Activated T-helper 17 cell treated with anti-CD3 and anti-CD28 coated beads, Interleukin-2, amount 50 U/mL, for 72 hours (primary cell): ENCODE measurements around the gene GAGE10. TPM values are rescaled to one million over a fixed set of nuclear protein-coding genes. Genes with fewer than 3 reads are reported as not detected.
"Not testable (repeated sequence)": the region's sequence is repeated elsewhere in the genome, so short reads cannot be mapped to it uniquely, and the experiment has no call there.

Source experiments
- ATAC-seq: fragments of 150-1000 bp; cut with Tn5 transposase; replicated peaks from 2 replicates; pipeline ENCODE4 v1.10.0; 2021; ENCODE audit warnings: mild to moderate bottlenecking, moderate library complexity
- H3K27ac Mint-ChIP-seq: one replicate; pipeline ENCODE4 v1.8.0; 2022; ENCODE audit warnings: mixed read lengths
- H3K27me3 Mint-ChIP-seq: one replicate; pipeline ENCODE4 v1.8.0; 2022; ENCODE audit warnings: mixed read lengths
- H3K36me3 Mint-ChIP-seq: one replicate; pipeline ENCODE4 v1.8.0; 2022; ENCODE audit warnings: low read depth, mild to moderate bottlenecking, mixed read lengths
- H3K4me1 Mint-ChIP-seq: one replicate; pipeline ENCODE4 v1.8.0; 2022; ENCODE audit warnings: mixed read lengths
- H3K4me3 Mint-ChIP-seq: one replicate; pipeline ENCODE4 v1.8.0; 2022; ENCODE audit warnings: mild to moderate bottlenecking, mixed read lengths
- H3K9me3 Mint-ChIP-seq: one replicate; pipeline ENCODE4 v1.8.0; 2022; ENCODE audit warnings: mixed read lengths
- total RNA-seq, 2 donors: library from RNA; stranded (reverse); gene quantifications; one replicate each; pipeline ENCODE4 v1.2.3, GENCODE V29; 2022

GAGE10 gene
- total RNA-seq, 2 donors from 2014 or later: not detected

- H3K4me3 Mint-ChIP-seq, H3K4me1 Mint-ChIP-seq, ATAC-seq, H3K36me3 Mint-ChIP-seq, H3K27me3 Mint-ChIP-seq, H3K27ac Mint-ChIP-seq, H3K9me3 Mint-ChIP-seq: not testable (repeated sequence)
Observed at GRCh38 chrX:49323735-49324134, 20.3 kb downstream of the GAGE10 start.

GRCh38 chrX:49330421-49330820 is 27.0 kb downstream of the GAGE10 start:
- not testable (repeated sequence) for H3K27ac Mint-ChIP-seq, H3K4me1 Mint-ChIP-seq, ATAC-seq, H3K9me3 Mint-ChIP-seq, H3K27me3 Mint-ChIP-seq, H3K4me3 Mint-ChIP-seq, H3K36me3 Mint-ChIP-seq

- ATAC-seq, H3K9me3 Mint-ChIP-seq, H3K36me3 Mint-ChIP-seq, H3K27me3 Mint-ChIP-seq, H3K27ac Mint-ChIP-seq, H3K4me1 Mint-ChIP-seq, H3K4me3 Mint-ChIP-seq: not testable (repeated sequence)
Observed at GRCh38 chrX:49331282-49331681, 27.8 kb downstream of the GAGE10 start, which contains the start of gene GAGE13. TSS of gene GAGE13 (plus strand) at chrX:49331582. CDS start at chrX:49332738, 1,156 bp downstream.

DNA sequence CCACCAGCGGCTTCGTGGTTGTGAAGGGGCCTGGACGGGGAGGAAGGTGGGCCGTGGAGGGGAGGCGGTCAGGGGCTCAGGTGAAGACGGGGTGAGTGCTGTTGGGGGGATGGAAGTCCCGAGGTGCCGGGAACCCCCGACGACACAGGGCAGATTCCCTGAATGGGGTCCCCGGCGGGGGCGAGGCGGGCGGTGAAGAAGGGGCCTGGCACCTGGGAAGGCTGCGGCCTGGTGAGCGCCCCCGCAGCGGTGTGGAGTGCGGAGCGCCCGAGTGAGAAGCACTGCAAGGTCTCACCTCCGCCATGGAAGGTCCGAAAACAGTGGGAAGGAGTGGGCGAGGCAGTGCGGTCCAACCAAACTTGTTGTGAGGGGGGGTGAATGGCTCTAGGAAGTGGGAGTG is 28.4 kb downstream of the GAGE10 start:
- not testable (repeated sequence) for H3K9me3 Mint-ChIP-seq, H3K36me3 Mint-ChIP-seq, H3K27ac Mint-ChIP-seq, ATAC-seq, H3K4me1 Mint-ChIP-seq, H3K27me3 Mint-ChIP-seq, H3K4me3 Mint-ChIP-seq

DNA sequence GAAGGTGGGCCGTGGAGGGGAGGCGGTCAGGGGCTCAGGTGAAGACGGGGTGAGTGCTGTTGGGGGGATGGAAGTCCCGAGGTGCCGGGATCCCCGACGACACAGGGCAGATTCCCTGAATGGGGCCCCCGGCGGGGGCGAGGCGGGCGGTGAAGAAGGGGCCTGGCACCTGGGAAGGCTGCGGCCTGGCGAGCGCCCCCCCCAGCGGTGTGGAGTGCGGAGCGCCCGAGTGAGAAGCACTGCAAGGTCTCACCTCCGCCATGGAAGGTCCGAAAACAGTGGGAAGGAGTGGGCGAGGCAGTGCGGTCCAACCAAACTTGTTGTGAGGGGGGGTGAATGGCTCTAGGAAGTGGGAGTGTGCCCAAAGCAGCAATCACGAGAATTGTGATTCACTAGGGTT is 38.0 kb downstream of the GAGE10 start:
- not testable (repeated sequence) for ATAC-seq, H3K4me3 Mint-ChIP-seq, H3K4me1 Mint-ChIP-seq, H3K9me3 Mint-ChIP-seq, H3K27ac Mint-ChIP-seq, H3K36me3 Mint-ChIP-seq, H3K27me3 Mint-ChIP-seq

- not testable (repeated sequence) for H3K27me3 Mint-ChIP-seq, H3K4me1 Mint-ChIP-seq, H3K9me3 Mint-ChIP-seq, H3K27ac Mint-ChIP-seq, H3K36me3 Mint-ChIP-seq, H3K4me3 Mint-ChIP-seq, ATAC-seq
Observed at GRCh38 chrX:49344496-49345175, 41.2 kb downstream of the GAGE10 start.

DNA sequence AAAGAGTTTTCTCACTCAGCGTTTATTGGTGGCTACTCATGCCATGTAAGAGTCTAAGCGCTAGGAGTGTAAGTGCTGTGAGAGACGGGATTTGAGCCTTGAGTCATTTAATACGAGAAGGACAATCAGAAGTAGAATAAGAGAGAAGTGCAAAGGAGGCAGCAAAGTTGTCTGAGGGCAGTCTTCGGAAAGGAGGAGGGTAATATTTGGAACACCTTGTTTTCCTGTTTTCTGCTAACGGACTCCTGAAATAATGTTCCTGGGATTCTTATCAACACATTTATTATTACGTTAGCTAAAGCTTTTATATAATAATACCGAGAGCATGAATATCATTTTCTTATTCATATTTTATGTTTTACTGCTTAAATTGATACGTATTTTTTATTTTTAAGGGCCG is 42.0 kb downstream of the GAGE10 start:
- H3K36me3 Mint-ChIP-seq, H3K27ac Mint-ChIP-seq, H3K4me1 Mint-ChIP-seq, ATAC-seq, H3K27me3 Mint-ChIP-seq, H3K9me3 Mint-ChIP-seq, H3K4me3 Mint-ChIP-seq: not testable (repeated sequence)

DNA sequence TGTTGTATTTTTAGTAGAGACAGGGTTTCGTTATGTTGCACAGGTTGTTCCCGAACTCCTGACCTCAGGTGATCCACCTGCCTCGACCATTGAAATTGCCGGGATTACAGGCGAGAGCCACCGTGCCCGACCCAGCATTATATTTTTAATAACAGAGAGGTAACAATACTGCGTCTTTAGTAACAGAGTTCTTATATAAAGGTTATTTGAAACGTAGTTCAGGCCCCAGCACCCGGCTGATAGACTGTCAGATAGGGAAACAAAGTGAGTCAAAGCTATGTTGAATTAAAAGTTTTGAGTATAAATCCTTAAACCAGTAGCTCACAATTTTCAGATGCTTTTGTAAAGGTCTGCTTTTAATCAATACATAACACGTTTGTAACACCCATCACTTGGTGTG is 42.7 kb downstream of the GAGE10 start:
- H3K4me3 Mint-ChIP-seq, H3K9me3 Mint-ChIP-seq, H3K36me3 Mint-ChIP-seq, H3K4me1 Mint-ChIP-seq, H3K27me3 Mint-ChIP-seq, ATAC-seq, H3K27ac Mint-ChIP-seq: not testable (repeated sequence)

Other genes starting within 250 kb of the GAGE10 start
- 1 to 10 TPM; 6.9 to 7.3 TPM for gene CCDC120, start 244.6 kb upstream of the GAGE10 start, total RNA-seq
- gene PRAF2, start 229.6 kb upstream of the GAGE10 start, total RNA-seq: 10 to 100 TPM; 14.3 to 21.7 TPM
- 10 to 100 TPM; 40.6 to 44.5 TPM for gene WDR45, start 223.8 kb upstream of the GAGE10 start, total RNA-seq
- 10 to 100 TPM; 17.3 to 18.1 TPM for gene GPKOW, start 179.9 kb upstream of the GAGE10 start, total RNA-seq
- 1 to 10 TPM; 1.5 to 3.7 TPM for gene MAGIX, start 140.9 kb upstream of the GAGE10 start, total RNA-seq
- gene PLP2, start 131.7 kb upstream of the GAGE10 start, total RNA-seq: 100 to 1,000 TPM; 228 to 233 TPM
- 10 to 100 TPM; 19.8 to 45.3 TPM for gene PRICKLE3, start 117.3 kb upstream of the GAGE10 start, total RNA-seq
- 10 to 100 TPM; 16.6 to 53.4 TPM for gene SYP, start 103.5 kb upstream of the GAGE10 start, total RNA-seq
- gene CACNA1F, start 70.3 kb upstream of the GAGE10 start, total RNA-seq: 1 to 10 TPM in 1 of 2 donors, under 1 TPM in 1; 0.82 to 6.2 TPM
- 10 to 100 TPM; 21.7 to 33.0 TPM for gene CCDC22, start 68.2 kb upstream of the GAGE10 start, total RNA-seq
- gene FOXP3, start 38.9 kb upstream of the GAGE10 start, total RNA-seq: 100 to 1,000 TPM in 1 of 2 donors, 10 to 100 TPM in 1; 80.4 to 109 TPM
- 1 to 10 TPM; 6.6 to 8.8 TPM for gene PPP1R3F, start 33.9 kb upstream of the GAGE10 start, total RNA-seq
- not detected for gene GAGE12J, start 18.4 kb downstream of the GAGE10 start, total RNA-seq
- gene GAGE13, start 27.9 kb downstream of the GAGE10 start, total RNA-seq: not detected
- gene GAGE12C, start 228.5 kb downstream of the GAGE10 start, total RNA-seq: not detected
- gene GAGE12D, start 238.1 kb downstream of the GAGE10 start, total RNA-seq: not detected
- not detected for gene GAGE12E, start 247.6 kb downstream of the GAGE10 start, total RNA-seq